DND-41 (cell line): Measurements from ENCODE around the gene ANKRD31.

Experiments used
- ATAC-seq: fragments of 200-7000 bp; cut with Tn5 transposase; 3 replicates; pipeline ENCODE4 v1.9.1; 2021; ENCODE audit warnings: low read depth; ENCODE audit not compliant: insufficient read depth
- DNase-seq: peaks from one replicate; pipeline ENCODE4 v3.0.0-alpha.2; 2020
- H2AFZ ChIP-seq: 2 replicates; pipeline ENCODE4 v1.6.0; 2012; ENCODE audit warnings: low read depth, low read length
- H3K27ac ChIP-seq: 2 replicates; pipeline ENCODE4 v1.5.1; 2012; ENCODE audit warnings: low read length, inconsistent platforms
- H3K27me3 ChIP-seq: fragments of 200-600 bp; sonication (generic); 2 replicates; pipeline ENCODE4 v1.6.0; 2012; ENCODE audit warnings: low read length, mild to moderate bottlenecking, inconsistent platforms; ENCODE audit not compliant: insufficient read depth, poor library complexity
- H3K36me3 ChIP-seq: 2 replicates; pipeline ENCODE4 v1.5.1; 2012; ENCODE audit warnings: low read length, inconsistent platforms; ENCODE audit not compliant: insufficient read depth
- H3K4me1 ChIP-seq: 2 replicates; pipeline ENCODE4 v1.5.1; 2012; ENCODE audit warnings: mild to moderate bottlenecking, low read length; ENCODE audit not compliant: insufficient read depth
- H3K4me2 ChIP-seq: 2 replicates; pipeline ENCODE4 v1.6.0; 2012; ENCODE audit warnings: mild to moderate bottlenecking, moderate library complexity, low read length, inconsistent platforms; ENCODE audit not compliant: insufficient read depth
- H3K4me3 ChIP-seq, 2 experiments: fragments of 200-600 bp in 1 of 2; shearing (Covaris generic) in 1 of 2; 2 replicates each; pipeline ENCODE4 v1.5.1; 2012 to 2016; ENCODE audit warnings: inconsistent platforms in 2 of 2, low read length in 2 of 2, mild to moderate bottlenecking in 2 of 2, low read depth in 1 of 2, moderate library complexity in 1 of 2
- H3K79me2 ChIP-seq: 2 replicates; pipeline ENCODE4 v1.6.0; 2012; ENCODE audit warnings: low read length, inconsistent platforms; ENCODE audit not compliant: insufficient read depth
- H3K9ac ChIP-seq: 2 replicates; pipeline ENCODE4 v1.6.0; 2012; ENCODE audit warnings: low read depth, mild to moderate bottlenecking, inconsistent platforms, low read length, moderate library complexity
- H3K9me3 ChIP-seq: 2 replicates; pipeline ENCODE4 v1.5.1; 2012; ENCODE audit warnings: low read length, moderate library complexity, mild to moderate bottlenecking, inconsistent platforms; ENCODE audit not compliant: insufficient read depth, severe bottlenecking
- H4K20me1 ChIP-seq: 2 replicates; pipeline ENCODE4 v1.6.0; 2012; ENCODE audit warnings: low read length; ENCODE audit not compliant: insufficient read depth
- CTCF ChIP-seq: IDR thresholded peaks from 2 replicates; pipeline ENCODE4 v1.5.1; 2012; ENCODE audit warnings: borderline replicate concordance, low read length, moderate library complexity, mild to moderate bottlenecking; ENCODE audit not compliant: poor library complexity, severe bottlenecking; ENCODE audit errors: extremely low read depth
- EZH2 ChIP-seq: IDR thresholded peaks from 3 replicates; pipeline ENCODE4 v1.6.1; 2012; ENCODE audit warnings: borderline replicate concordance, low read depth, mild to moderate bottlenecking, moderate library complexity, low read length, inconsistent platforms; ENCODE audit not compliant: severe bottlenecking

Gene ANKRD31

GRCh38 chr5:75023368-75024159, 213.1 kb downstream of the ANKRD31 start:
- H3K4me1 ChIP-seq, result no peaks in the 10 kb centered on the region
- H4K20me1 ChIP-seq, result no peaks in the 10 kb centered on the region
- no peak for TF ChIP-seq CTCF
- DNase-seq (no peak), ATAC-seq (no peak)
- H3K79me2 ChIP-seq, result no peaks in the 10 kb centered on the region
- H3K27ac ChIP-seq, result no peak overlapping the region
- no peaks in the 10 kb centered on the region for H3K36me3 ChIP-seq
- H3K4me3 ChIP-seq, result no peak overlapping the region
- H2AFZ ChIP-seq, result no peak overlapping the region
- H3K9ac ChIP-seq, result no peak overlapping the region
- no peaks in the 10 kb centered on the region for H3K27me3 ChIP-seq
- H3K9me3 ChIP-seq, result no peaks in the 10 kb centered on the region
- no peak overlapping the region for H3K4me2 ChIP-seq

GRCh38 chr5:75021800-75022199, 214.9 kb downstream of the ANKRD31 start:
- Histone ChIP-seq H3K9me3 (no peaks in the 10 kb centered on the region), H2AFZ (no peak overlapping the region), H3K27ac (no peak overlapping the region), H3K79me2 (no peaks in the 10 kb centered on the region), H3K4me3 (no peak overlapping the region), H3K9ac (no peak overlapping the region), H3K4me2 (no peak overlapping the region), H4K20me1 (no peaks in the 10 kb centered on the region), H3K4me1 (no peaks in the 10 kb centered on the region), H3K27me3 (no peaks in the 10 kb centered on the region), H3K36me3 (no peaks in the 10 kb centered on the region)
- TF ChIP-seq CTCF (no peak), EZH2 (no peak)
- ATAC-seq (no peak), DNase-seq (no peak)

- no peak for TF ChIP-seq CTCF
- TF ChIP-seq EZH2, result no peak
- Histone ChIP-seq H3K4me3 (no peak overlapping the region), H3K27me3 (no peaks in the 10 kb centered on the region), H4K20me1 (no peaks in the 10 kb centered on the region), H2AFZ (no peak overlapping the region), H3K79me2 (no peaks in the 10 kb centered on the region), H3K4me2 (no peak overlapping the region), H3K27ac (no peak overlapping the region), H3K9ac (no peak overlapping the region), H3K4me1 (no peaks in the 10 kb centered on the region), H3K9me3 (no peaks in the 10 kb centered on the region), H3K36me3 (no peaks in the 10 kb centered on the region)
- ATAC-seq (no peak), DNase-seq (no peak)
Observed at GRCh38 chr5:75021219-75021618, 215.5 kb downstream of the ANKRD31 start.
